ENCODE results near the gene B3GNT3.
"Not testable (repeated sequence)": the region's sequence is repeated elsewhere in the genome, so short reads cannot be mapped to it uniquely, and the experiment has no call there.

The B3GNT3 gene

DNA sequence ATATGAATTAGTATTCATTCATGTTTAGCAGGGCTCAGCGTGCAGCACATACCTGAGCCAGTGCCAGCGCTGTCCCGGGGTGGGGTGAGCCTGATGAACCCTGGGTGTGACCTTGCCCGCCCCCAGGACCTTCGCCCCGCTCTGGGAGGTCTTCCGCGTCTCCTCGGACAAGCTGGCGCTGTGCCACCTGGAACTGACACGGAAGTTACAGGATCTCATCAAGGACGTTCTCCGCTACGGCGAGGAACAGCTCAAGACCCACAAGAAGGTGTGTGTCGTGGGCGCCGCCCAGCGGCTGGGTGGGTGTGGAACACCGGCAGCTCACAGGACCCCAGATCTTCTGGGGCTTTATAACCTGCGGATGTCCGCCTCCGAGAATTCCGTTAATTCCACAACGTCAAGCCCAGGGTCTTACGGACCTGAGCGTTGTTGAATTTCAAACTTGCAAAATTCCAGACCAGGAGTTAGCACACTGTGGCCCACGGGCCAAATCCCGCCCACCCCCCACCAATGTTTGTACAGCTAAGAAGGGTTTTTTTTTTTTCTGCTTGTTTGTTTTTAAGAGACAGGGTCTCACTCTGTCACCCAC lies 28.3 kb upstream of the B3GNT3 start:
- Histone ChIP-seq H3K27ac (ENCODE audit: insufficient read depth, low read length, poor library complexity, severe bottlenecking) (no peak overlapping the region), H3K27me3 (replicated peaks; ENCODE audit: control insufficient read depth, insufficient read depth, low read length, poor library complexity, severe bottlenecking) (no peaks in the 10 kb centered on the region), H3K36me3 (ENCODE audit: control insufficient read depth, insufficient read depth, low read length) (peaks cover 59% of the 10 kb centered on the region), H3K4me3 (ENCODE audit: insufficient read depth, low read depth, low read length, poor library complexity, severe bottlenecking) (no peak overlapping the region), H3K4me1 (ENCODE audit: control insufficient read depth, insufficient read depth, low read length, poor library complexity, severe bottlenecking) (no peaks in the 10 kb centered on the region), H3K9me3 (ENCODE audit: control insufficient read depth, low read length) (no peaks in the 10 kb centered on the region)
- DNase-seq = no peak

DNA sequence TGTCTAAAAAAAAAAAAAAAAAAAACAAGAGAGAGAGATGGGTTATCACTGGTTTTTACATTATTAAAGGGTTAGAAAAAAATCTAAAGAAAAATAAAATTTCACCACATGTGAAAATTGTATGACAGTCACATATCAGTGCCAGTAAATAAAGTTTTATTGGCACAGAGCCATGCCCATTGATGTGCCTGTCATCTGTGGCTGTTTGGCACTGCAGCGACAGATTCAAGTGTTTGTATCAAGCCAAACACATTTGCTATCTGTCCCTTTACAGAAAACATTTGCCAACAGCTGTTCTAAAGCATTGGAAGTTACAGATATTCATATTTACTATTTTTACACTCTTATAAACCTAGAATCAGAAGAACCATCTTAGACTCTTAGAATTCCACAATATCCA lies 27.4 kb upstream of the B3GNT3 start:
- Histone ChIP-seq H3K27me3 (replicated peaks; ENCODE audit: control insufficient read depth, insufficient read depth, low read length, poor library complexity, severe bottlenecking) (no peaks in the 10 kb centered on the region), H3K9me3 (ENCODE audit: control insufficient read depth, low read length) (no peaks in the 10 kb centered on the region), H3K4me3 (ENCODE audit: insufficient read depth, low read depth, low read length, poor library complexity, severe bottlenecking) (no peak overlapping the region), H3K27ac (ENCODE audit: insufficient read depth, low read length, poor library complexity, severe bottlenecking) (no peak overlapping the region), H3K4me1 (ENCODE audit: control insufficient read depth, insufficient read depth, low read length, poor library complexity, severe bottlenecking) (no peaks in the 10 kb centered on the region), H3K36me3 (ENCODE audit: control insufficient read depth, insufficient read depth, low read length) (peaks cover 64% of the 10 kb centered on the region)
- no peak for DNase-seq

DNA sequence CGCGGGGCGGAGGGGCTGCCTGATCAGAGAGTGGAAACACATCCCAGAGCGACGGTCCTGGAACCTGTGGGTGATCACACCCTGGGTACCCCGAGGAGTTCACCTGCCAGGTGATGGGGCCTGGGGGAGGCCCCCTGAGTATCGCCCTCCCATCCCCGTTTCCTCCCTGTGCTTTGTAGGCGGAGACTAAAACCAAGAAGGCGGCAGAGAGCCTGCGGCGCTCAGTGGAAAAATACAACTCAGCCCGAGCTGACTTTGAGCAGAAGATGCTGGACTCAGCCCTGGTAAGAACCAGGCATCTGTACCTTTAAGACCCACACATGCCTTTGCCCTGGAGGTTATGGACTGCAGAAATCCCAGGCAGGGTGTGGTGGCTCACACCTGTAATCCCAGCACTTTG lies 24.3 kb upstream of the B3GNT3 start:
- no peak for DNase-seq
- H3K4me1 ChIP-seq (ENCODE audit: control insufficient read depth, insufficient read depth, low read length, poor library complexity, severe bottlenecking) = no peaks in the 10 kb centered on the region
- H3K9me3 ChIP-seq (ENCODE audit: control insufficient read depth, low read length) = no peaks in the 10 kb centered on the region
- H3K4me3 ChIP-seq (ENCODE audit: insufficient read depth, low read depth, low read length, poor library complexity, severe bottlenecking) = no peak overlapping the region
- H3K36me3 ChIP-seq (ENCODE audit: control insufficient read depth, insufficient read depth, low read length) = peaks cover 64% of the 10 kb centered on the region
- no peak overlapping the region for H3K27ac ChIP-seq (ENCODE audit: insufficient read depth, low read length, poor library complexity, severe bottlenecking)
- no peaks in the 10 kb centered on the region for H3K27me3 ChIP-seq (replicated peaks; ENCODE audit: control insufficient read depth, insufficient read depth, low read length, poor library complexity, severe bottlenecking)

DNA sequence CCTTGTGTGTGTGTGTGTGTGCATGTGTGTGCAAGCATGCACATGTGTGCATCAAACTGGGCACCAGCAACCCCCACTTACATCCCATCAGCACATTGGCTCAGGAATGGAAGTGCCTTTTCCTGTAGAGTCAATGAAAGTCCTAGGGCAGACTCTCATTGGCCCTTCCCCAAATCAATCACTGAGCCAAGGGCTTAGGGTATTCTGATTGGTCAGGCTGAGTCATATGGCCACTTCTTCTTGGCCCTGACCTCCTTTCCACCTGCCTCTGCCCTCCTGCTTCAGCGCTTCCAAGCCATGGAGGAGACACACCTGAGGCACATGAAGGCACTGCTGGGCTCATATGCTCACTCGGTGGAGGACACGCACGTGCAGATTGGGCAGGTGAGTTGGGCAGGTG lies 22.8 kb upstream of the B3GNT3 start:
- H3K36me3 ChIP-seq (ENCODE audit: control insufficient read depth, insufficient read depth, low read length) = peaks cover 61% of the 10 kb centered on the region
- no peak for DNase-seq

DNA sequence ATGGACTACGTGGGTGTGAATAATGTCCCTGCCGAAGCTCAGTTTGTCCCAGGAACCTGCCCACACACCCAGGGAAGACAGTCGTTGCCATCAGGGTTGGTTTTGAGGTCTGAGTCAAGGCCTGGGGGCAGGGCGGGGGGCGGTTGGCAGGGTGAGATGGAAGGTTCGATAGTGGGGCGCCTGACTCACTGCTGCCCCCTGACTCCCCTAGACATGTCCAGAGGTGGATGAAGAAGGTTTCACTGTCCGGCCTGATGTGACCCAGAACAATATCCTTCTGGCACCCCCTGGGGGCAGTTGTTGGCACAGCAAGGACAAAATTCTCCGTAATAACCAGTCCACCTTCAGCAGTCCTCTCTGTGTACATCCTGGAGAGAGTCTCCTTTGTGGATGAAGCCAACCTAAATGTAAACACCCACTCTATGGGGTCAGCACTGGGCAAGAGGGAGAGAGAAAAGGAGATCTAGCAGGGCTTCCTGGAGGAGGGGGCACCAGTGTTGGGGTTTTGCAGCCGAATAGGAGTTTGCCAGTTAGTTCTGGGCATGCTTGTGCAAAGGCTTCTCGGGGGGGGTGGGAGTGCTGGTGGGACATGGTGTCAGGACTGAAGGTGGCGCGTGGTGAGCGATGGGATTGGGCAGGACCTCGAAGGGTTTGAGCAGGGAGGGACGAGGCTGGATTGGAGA lies 19.6 kb upstream of the B3GNT3 start:
- no peaks in the 10 kb centered on the region for H3K27me3 ChIP-seq (replicated peaks; ENCODE audit: control insufficient read depth, insufficient read depth, low read length, poor library complexity, severe bottlenecking)
- H3K9me3 ChIP-seq (ENCODE audit: control insufficient read depth, low read length) = no peaks in the 10 kb centered on the region
- no peak overlapping the region for H3K4me3 ChIP-seq (ENCODE audit: insufficient read depth, low read depth, low read length, poor library complexity, severe bottlenecking)
- no peak overlapping the region for H3K27ac ChIP-seq (ENCODE audit: insufficient read depth, low read length, poor library complexity, severe bottlenecking)
- H3K36me3 ChIP-seq (ENCODE audit: control insufficient read depth, insufficient read depth, low read length) = peaks cover 51% of the 10 kb centered on the region
- DNase-seq = peak in 1 of 3 donors; percentile 22
- H3K4me1 ChIP-seq (ENCODE audit: control insufficient read depth, insufficient read depth, low read length, poor library complexity, severe bottlenecking) = no peaks in the 10 kb centered on the region

More for the DNA sequence above, 22.8 kb upstream of the B3GNT3 start:
- Histone ChIP-seq H3K27me3 (replicated peaks; ENCODE audit: control insufficient read depth, insufficient read depth, low read length, poor library complexity, severe bottlenecking) (no peaks in the 10 kb centered on the region), H3K9me3 (ENCODE audit: control insufficient read depth, low read length) (no peaks in the 10 kb centered on the region), H3K4me1 (ENCODE audit: control insufficient read depth, insufficient read depth, low read length, poor library complexity, severe bottlenecking) (no peaks in the 10 kb centered on the region), H3K27ac (ENCODE audit: insufficient read depth, low read length, poor library complexity, severe bottlenecking) (no peak overlapping the region), H3K4me3 (ENCODE audit: insufficient read depth, low read depth, low read length, poor library complexity, severe bottlenecking) (no peak overlapping the region)

DNA sequence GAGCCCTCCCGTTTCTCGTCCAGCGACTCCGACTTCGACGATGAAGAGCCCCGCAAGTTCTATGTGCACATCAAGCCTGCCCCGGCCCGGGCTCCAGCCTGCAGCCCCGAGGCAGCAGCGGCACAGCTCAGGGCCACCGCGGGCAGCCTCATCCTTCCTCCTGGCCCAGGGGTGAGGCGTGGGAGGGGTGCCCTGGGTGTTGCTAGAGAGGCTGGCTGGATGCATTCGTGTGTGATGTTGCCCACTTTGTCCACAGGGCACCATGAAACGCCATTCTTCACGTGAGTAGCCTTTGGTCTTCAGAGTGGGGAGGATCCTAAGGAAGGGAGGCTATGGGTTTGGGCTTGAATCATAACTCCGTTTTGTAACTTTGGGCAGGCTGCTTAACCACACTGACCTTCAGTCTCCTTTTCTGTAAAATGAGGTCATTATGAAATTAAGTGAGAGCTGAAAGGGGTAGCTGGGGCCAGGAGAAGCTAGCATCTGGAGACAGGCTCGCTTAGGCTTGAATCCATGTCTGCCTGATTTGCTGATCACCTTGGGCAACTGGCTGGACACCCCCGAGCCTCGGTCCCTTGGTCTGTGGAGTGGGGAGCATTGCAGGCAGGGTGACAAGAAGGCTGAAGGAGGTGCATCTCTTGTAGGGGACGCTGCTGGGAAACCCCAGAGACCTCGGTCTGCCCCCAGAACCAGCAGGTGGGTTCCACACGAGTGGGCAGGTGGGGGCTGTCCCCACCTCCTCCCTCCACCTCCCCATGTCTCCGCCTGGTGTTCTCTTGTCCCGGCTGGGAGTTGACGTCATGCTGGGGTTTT lies 18.7 kb upstream of the B3GNT3 start:
- Histone ChIP-seq H3K27ac (ENCODE audit: insufficient read depth, low read length, poor library complexity, severe bottlenecking) (no peak overlapping the region), H3K9me3 (ENCODE audit: control insufficient read depth, low read length) (no peaks in the 10 kb centered on the region), H3K4me1 (ENCODE audit: control insufficient read depth, insufficient read depth, low read length, poor library complexity, severe bottlenecking) (no peaks in the 10 kb centered on the region), H3K36me3 (ENCODE audit: control insufficient read depth, insufficient read depth, low read length) (peaks cover 44% of the 10 kb centered on the region), H3K4me3 (ENCODE audit: insufficient read depth, low read depth, low read length, poor library complexity, severe bottlenecking) (no peak overlapping the region), H3K27me3 (replicated peaks; ENCODE audit: control insufficient read depth, insufficient read depth, low read length, poor library complexity, severe bottlenecking) (no peaks in the 10 kb centered on the region)
- no peak for DNase-seq

DNA sequence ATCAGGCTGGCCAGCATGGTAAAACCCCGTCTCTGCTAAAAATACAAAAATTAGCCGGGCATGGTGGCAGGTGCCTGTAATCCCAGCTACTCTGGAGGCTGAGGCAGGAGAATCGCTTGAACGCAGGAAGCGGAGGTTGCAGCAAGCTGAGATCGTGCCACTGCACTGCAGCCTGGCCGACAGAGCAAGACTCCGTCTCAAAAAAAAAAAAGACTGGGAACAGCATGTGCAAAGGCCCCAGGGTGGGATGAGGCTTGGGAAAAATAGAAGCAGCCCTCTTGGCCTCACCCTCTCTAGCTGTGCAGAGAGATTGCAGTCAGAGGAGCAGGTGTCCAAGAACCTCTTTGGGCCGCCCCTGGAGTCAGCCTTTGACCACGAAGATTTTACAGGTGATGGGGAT lies 17.1 kb upstream of the B3GNT3 start:
- H3K27ac ChIP-seq (ENCODE audit: insufficient read depth, low read length, poor library complexity, severe bottlenecking); H3K4me3 ChIP-seq (ENCODE audit: insufficient read depth, low read depth, low read length, poor library complexity, severe bottlenecking); H3K4me1 ChIP-seq (ENCODE audit: control insufficient read depth, insufficient read depth, low read length, poor library complexity, severe bottlenecking); H3K9me3 ChIP-seq (ENCODE audit: control insufficient read depth, low read length); H3K27me3 ChIP-seq (replicated peaks; ENCODE audit: control insufficient read depth, insufficient read depth, low read length, poor library complexity, severe bottlenecking); DNase-seq: not testable (repeated sequence)
- peaks cover 43% of the 10 kb centered on the region for H3K36me3 ChIP-seq (ENCODE audit: control insufficient read depth, insufficient read depth, low read length)

DNA sequence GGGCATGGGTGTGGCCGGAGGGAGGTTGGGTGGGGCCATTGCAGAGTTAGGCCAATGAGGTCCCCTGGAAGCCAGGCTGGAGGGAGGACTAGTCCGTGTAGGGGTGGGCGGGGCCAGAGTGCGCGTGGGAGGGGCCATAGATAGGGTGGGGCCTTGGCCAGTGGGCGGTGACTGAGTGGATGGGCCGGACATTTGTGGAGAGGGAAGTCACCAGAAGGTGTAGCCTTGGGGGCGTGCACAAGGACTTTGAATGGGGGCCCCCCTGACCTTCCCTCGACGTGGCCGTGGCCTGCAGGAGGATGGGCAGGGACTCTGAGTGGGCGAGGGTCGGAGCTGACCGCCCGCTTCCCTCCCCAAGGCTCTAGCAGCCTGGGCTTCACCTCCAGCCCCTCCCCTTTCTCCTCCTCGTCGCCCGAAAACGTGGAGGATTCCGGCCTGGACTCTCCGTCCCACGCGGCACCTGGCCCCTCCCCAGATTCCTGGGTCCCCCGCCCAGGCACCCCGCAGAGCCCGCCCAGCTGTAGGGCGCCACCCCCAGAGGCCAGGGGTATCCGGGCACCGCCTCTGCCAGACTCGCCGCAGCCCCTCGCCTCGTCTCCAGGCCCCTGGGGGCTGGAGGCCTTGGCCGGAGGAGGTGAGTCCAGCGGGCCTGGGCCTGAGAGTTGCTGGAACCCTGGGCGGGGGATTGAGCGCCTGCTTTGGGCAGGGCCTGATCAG lies 16.5 kb upstream of the B3GNT3 start:
- peaks cover 39% of the 10 kb centered on the region for H3K36me3 ChIP-seq (ENCODE audit: control insufficient read depth, insufficient read depth, low read length)
- H3K9me3 ChIP-seq (ENCODE audit: control insufficient read depth, low read length) = no peaks in the 10 kb centered on the region
- H3K27ac ChIP-seq (ENCODE audit: insufficient read depth, low read length, poor library complexity, severe bottlenecking) = peak overlapping the region; percentile 25
- H3K4me3 ChIP-seq (ENCODE audit: insufficient read depth, low read depth, low read length, poor library complexity, severe bottlenecking) = no peak overlapping the region
- H3K4me1 ChIP-seq (ENCODE audit: control insufficient read depth, insufficient read depth, low read length, poor library complexity, severe bottlenecking) = no peaks in the 10 kb centered on the region
- no peaks in the 10 kb centered on the region for H3K27me3 ChIP-seq (replicated peaks; ENCODE audit: control insufficient read depth, insufficient read depth, low read length, poor library complexity, severe bottlenecking)
- no peak for DNase-seq

DNA sequence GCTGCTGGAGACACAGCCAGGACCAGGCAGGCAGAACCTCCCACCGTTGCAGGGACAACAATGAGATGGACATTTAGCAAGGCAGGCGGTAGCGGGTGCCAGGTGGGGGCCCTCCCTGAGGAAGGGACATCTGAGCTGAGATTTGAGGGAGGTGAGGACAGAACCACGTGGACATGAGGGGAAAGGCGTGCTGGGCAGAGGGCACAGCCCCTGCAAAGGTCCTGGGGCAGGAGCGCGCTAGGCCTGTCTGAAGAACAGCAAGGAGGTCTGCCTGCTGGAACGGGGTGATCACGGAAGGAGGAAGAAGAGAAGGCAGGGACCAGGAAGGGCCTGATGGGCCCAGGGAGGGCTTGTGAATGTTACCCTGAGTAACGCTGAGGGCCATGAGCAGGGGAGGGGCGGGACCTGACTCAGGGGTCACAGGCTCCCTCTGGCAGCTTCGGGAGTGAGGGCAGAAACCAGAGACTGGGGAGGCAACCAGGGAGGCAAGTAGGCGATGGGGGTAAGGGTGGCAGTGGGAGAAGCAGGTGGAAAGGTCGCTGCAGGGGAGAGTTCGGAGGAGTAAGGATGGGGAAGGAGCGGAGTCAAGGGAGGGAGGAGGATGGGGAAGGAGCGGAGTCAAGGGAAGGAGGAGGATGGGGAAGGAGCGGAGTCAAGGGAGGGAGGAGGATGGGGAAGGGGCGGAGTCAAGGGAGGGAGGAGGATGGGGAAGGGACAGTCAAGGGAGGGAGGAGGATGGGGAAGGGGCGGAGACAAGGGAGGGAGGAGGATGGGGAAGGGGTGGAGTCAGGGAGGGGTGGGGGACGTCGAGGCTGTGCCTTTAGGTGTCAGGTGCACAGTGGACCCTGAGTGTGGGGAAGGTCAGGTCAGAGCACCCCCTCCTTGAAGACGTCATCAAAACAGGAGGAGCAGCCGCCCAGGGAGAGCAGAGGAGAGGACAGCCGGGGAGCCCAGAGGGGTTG lies 15.7 kb upstream of the B3GNT3 start:
- no peak for DNase-seq
- H3K27me3 ChIP-seq (replicated peaks; ENCODE audit: control insufficient read depth, insufficient read depth, low read length, poor library complexity, severe bottlenecking) = no peaks in the 10 kb centered on the region
- H3K27ac ChIP-seq (ENCODE audit: insufficient read depth, low read length, poor library complexity, severe bottlenecking) = peak overlapping the region; percentile 25
- H3K4me3 ChIP-seq (ENCODE audit: insufficient read depth, low read depth, low read length, poor library complexity, severe bottlenecking) = no peak overlapping the region
- peaks cover 6% of the 10 kb centered on the region for H3K4me1 ChIP-seq (ENCODE audit: control insufficient read depth, insufficient read depth, low read length, poor library complexity, severe bottlenecking)
- peaks cover 43% of the 10 kb centered on the region for H3K36me3 ChIP-seq (ENCODE audit: control insufficient read depth, insufficient read depth, low read length)
- H3K9me3 ChIP-seq (ENCODE audit: control insufficient read depth, low read length) = no peaks in the 10 kb centered on the region
